Left renal cortex interstitium (tissue), 4 donors: Measurements from ENCODE around the gene DDX10. TPM values are rescaled to one million over a fixed set of nuclear protein-coding genes. Genes with fewer than 3 reads are reported as not detected.
"Not testable (repeated sequence)": the region's sequence is repeated elsewhere in the genome, so short reads cannot be mapped to it uniquely, and the experiment has no call there.

ENCODE experiments used
- DNase-seq, 4 donors: peaks; one replicate each; pipeline ENCODE4 v3.0.0-alpha.2; 2013; ENCODE audit warnings: low read depth in 4 of 4, low spot score in 2 of 4, missing footprints in 1 of 4
- polyA plus RNA-seq, 4 donors: library from polyadenylated mRNA; unstranded; fragments of 120-200 nt; gene quantifications; one replicate each; pipeline ENCODE4 v1.2.1, GENCODE V29; 2013; ENCODE audit not compliant: insufficient read length in 4 of 4

DDX10 gene
- polyA plus RNA-seq, 4 donors, result 69.6 to 94.9 (median 79.2) TPM

- DNase-seq, result no peak
Observed at GRCh38 chr11:108766596-108767173, 101.8 kb downstream of the DDX10 start.

- no peak for DNase-seq
Observed at GRCh38 chr11:108768370-108768769, 103.5 kb downstream of the DDX10 start.

GRCh38 chr11:108768964-108769363, 104.1 kb downstream of the DDX10 start:
- no peak for DNase-seq

GRCh38 chr11:108774037-108774730, 109.3 kb downstream of the DDX10 start:
- no peak for DNase-seq

- DNase-seq, result no peak
Observed at GRCh38 chr11:108775324-108775723, 110.5 kb downstream of the DDX10 start.

GRCh38 chr11:108779147-108779546, 114.3 kb downstream of the DDX10 start:
- not testable (repeated sequence) for DNase-seq

- no peak for DNase-seq
Observed at GRCh38 chr11:108780119-108780518, 115.2 kb downstream of the DDX10 start.

GRCh38 chr11:108781946-108782345, 117.1 kb downstream of the DDX10 start:
- no peak for DNase-seq

- no peak for DNase-seq
Observed at GRCh38 chr11:108786281-108786990, 121.6 kb downstream of the DDX10 start.

- DNase-seq, result no peak
Observed at GRCh38 chr11:108787105-108787504, 122.2 kb downstream of the DDX10 start.

GRCh38 chr11:108788565-108789199, 123.8 kb downstream of the DDX10 start:
- no peak for DNase-seq

GRCh38 chr11:108790501-108791299, 125.8 kb downstream of the DDX10 start:
- no peak for DNase-seq

- no peak for DNase-seq
Observed at GRCh38 chr11:108793138-108793537, 128.3 kb downstream of the DDX10 start.

- DNase-seq, result no peak
Observed at GRCh38 chr11:108793611-108794010, 128.7 kb downstream of the DDX10 start.

GRCh38 chr11:108796551-108796950, 131.7 kb downstream of the DDX10 start:
- no peak for DNase-seq

GRCh38 chr11:108797578-108798100, 132.8 kb downstream of the DDX10 start:
- no peak for DNase-seq

GRCh38 chr11:108802492-108802891, 137.6 kb downstream of the DDX10 start:
- no peak for DNase-seq

GRCh38 chr11:108803776-108804175, 138.9 kb downstream of the DDX10 start:
- no peak for DNase-seq

- no peak for DNase-seq
Observed at GRCh38 chr11:108804511-108804910, 139.6 kb downstream of the DDX10 start.

GRCh38 chr11:108805030-108805429, 140.2 kb downstream of the DDX10 start:
- no peak for DNase-seq
